Measurements from ENCODE around the gene TNMD. TPM values are rescaled to one million over a fixed set of nuclear protein-coding genes. Genes with fewer than 3 reads are reported as not detected.

The TNMD gene
- polyA plus RNA-seq, 3 donors: not detected

DNA sequence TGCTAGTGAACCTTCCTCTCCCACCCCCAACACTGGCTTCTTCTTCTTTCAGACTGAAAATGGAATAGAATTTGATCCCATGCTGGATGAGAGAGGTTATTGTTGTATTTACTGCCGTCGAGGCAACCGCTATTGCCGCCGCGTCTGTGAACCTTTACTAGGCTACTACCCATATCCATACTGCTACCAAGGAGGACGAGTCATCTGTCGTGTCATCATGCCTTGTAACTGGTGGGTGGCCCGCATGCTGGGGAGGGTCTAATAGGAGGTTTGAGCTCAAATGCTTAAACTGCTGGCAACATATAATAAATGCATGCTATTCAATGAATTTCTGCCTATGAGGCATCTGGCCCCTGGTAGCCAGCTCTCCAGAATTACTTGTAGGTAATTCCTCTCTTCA, 14.7 kb downstream of the TNMD start:
- H3K79me2 ChIP-seq (ENCODE audit: insufficient read depth, low read length): no peaks in the 10 kb centered on the region
- H3K27ac ChIP-seq (ENCODE audit: low read depth in 1 of 2, low read length in 2 of 2): no peak overlapping the region
- TF ChIP-seq, protein P1, sequence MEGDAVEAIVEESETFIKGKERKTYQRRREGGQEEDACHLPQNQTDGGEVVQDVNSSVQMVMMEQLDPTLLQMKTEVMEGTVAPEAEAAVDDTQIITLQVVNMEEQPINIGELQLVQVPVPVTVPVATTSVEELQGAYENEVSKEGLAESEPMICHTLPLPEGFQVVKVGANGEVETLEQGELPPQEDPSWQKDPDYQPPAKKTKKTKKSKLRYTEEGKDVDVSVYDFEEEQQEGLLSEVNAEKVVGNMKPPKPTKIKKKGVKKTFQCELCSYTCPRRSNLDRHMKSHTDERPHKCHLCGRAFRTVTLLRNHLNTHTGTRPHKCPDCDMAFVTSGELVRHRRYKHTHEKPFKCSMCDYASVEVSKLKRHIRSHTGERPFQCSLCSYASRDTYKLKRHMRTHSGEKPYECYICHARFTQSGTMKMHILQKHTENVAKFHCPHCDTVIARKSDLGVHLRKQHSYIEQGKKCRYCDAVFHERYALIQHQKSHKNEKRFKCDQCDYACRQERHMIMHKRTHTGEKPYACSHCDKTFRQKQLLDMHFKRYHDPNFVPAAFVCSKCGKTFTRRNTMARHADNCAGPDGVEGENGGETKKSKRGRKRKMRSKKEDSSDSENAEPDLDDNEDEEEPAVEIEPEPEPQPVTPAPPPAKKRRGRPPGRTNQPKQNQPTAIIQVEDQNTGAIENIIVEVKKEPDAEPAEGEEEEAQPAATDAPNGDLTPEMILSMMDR (IDR thresholded peaks at IDR 0.05): no peak
- H3K36me3 ChIP-seq (replicated peaks in 1 of 2; ENCODE audit: control insufficient read depth in 1 of 2, insufficient read depth in 2 of 2, low read length in 2 of 2): no peaks in the 10 kb centered on the region
- no peak overlapping the region for H3K4me2 ChIP-seq (replicated peaks; ENCODE audit: extremely low read depth, low read length, poor library complexity, severe bottlenecking)
- Mint-ChIP-seq H3K9me3 (peaks cover 0 to 3% (median 0%) of the 10 kb centered on the region in 7 donors), H3K36me3 (no peaks in the 10 kb centered on the region), H3K4me3 (no peak overlapping the region), H3K27me3 (ENCODE audit: low read depth in 3 of 3) (peaks cover 14 to 59% (median 57%) of the 10 kb centered on the region in 3 donors), H3K4me1 (no peaks in the 10 kb centered on the region), H3K27ac (no peak overlapping the region)
- no peaks in the 10 kb centered on the region for H4K20me1 ChIP-seq (ENCODE audit: insufficient read depth, low read length)
- no peaks in the 10 kb centered on the region for H3K9me3 ChIP-seq (replicated peaks in 1 of 2; ENCODE audit: control insufficient read depth in 1 of 2, insufficient read depth in 1 of 2, low read length in 2 of 2)
- H3K4me1 ChIP-seq (ENCODE audit: control insufficient read depth in 1 of 2, insufficient read depth in 2 of 2, low read length in 2 of 2): no peaks in the 10 kb centered on the region
- no peak overlapping the region for H3K9ac ChIP-seq (ENCODE audit: insufficient read depth, low read length, poor library complexity, severe bottlenecking)
- H3K4me3 ChIP-seq (replicated peaks in 1 of 3; ENCODE audit: low read depth in 2 of 3, low read length in 3 of 3): no peak overlapping the region
- intact Hi-C loops (cut with micrococcal nuclease): no loop called here
- WGBS (ENCODE audit: insufficient coverage): no CpG with 5 or more reads among the region's 9 CpGs
- H2AFZ ChIP-seq (ENCODE audit: insufficient read depth, low read depth, low read length, poor library complexity, severe bottlenecking): no peak overlapping the region
- H3K27me3 ChIP-seq (ENCODE audit: control insufficient read depth in 2 of 2, insufficient read depth in 2 of 2, low read length in 2 of 2): peaks cover 40 to 43% of the 10 kb centered on the region in 2 donors
- DNase-seq: no peak

DNA sequence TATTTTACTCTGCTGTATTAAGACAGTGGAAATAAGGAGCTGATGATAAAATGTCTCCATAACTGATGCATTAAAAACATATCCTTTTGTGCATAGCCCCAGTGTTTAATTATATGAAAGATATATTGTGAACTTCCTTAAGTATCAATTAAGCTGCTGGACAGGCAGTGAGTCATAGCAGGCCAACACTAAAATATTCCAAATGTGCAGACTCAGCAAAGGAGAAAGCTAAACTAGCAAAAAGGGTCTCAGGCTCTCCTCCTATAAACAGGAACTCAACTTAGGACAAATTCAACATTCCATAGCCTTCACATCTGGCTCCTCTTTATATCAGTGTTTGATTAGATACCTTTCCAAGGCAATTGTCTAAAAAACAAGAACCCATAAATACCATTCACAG, 15.6 kb downstream of the TNMD start:
- Histone ChIP-seq H3K9me3 (replicated peaks in 1 of 2; ENCODE audit: control insufficient read depth in 1 of 2, insufficient read depth in 1 of 2, low read length in 2 of 2) (no peaks in the 10 kb centered on the region), H3K4me1 (ENCODE audit: control insufficient read depth in 1 of 2, insufficient read depth in 2 of 2, low read length in 2 of 2) (no peaks in the 10 kb centered on the region), H3K79me2 (ENCODE audit: insufficient read depth, low read length) (no peaks in the 10 kb centered on the region), H2AFZ (ENCODE audit: insufficient read depth, low read depth, low read length, poor library complexity, severe bottlenecking) (no peak overlapping the region), H3K27ac (ENCODE audit: low read depth in 1 of 2, low read length in 2 of 2) (no peak overlapping the region), H3K9ac (ENCODE audit: insufficient read depth, low read length, poor library complexity, severe bottlenecking) (no peak overlapping the region), H4K20me1 (ENCODE audit: insufficient read depth, low read length) (no peaks in the 10 kb centered on the region), H3K4me2 (replicated peaks; ENCODE audit: extremely low read depth, low read length, poor library complexity, severe bottlenecking) (no peak overlapping the region), H3K4me3 (replicated peaks in 1 of 3; ENCODE audit: low read depth in 2 of 3, low read length in 3 of 3) (no peak overlapping the region), H3K27me3 (ENCODE audit: control insufficient read depth in 2 of 2, insufficient read depth in 2 of 2, low read length in 2 of 2) (peaks cover 42 to 51% of the 10 kb centered on the region in 2 donors), H3K36me3 (replicated peaks in 1 of 2; ENCODE audit: control insufficient read depth in 1 of 2, insufficient read depth in 2 of 2, low read length in 2 of 2) (no peaks in the 10 kb centered on the region)
- Mint-ChIP-seq H3K27ac (no peak overlapping the region), H3K36me3 (no peaks in the 10 kb centered on the region), H3K27me3 (ENCODE audit: low read depth in 3 of 3) (peaks cover 17 to 62% (median 57%) of the 10 kb centered on the region in 3 donors), H3K9me3 (peaks cover 0 to 3% (median 0%) of the 10 kb centered on the region in 7 donors), H3K4me1 (no peaks in the 10 kb centered on the region), H3K4me3 (no peak overlapping the region)
- TF ChIP-seq, protein P1 (IDR thresholded peaks at IDR 0.05): no peak
- intact Hi-C loops (cut with micrococcal nuclease): no loop called here
- no peak for DNase-seq

Measured in CD14-positive monocyte (primary cell).